ENCODE data around the gene NECTIN2.

GRCh38 chr19:44874317-44874716 is 28.2 kb downstream of the NECTIN2 start:
- TF ChIP-seq CTCF (IDR thresholded peaks at IDR 0.05) (no peak), POLR2A (IDR thresholded peaks at IDR 0.05) (no peak)

All from tibial nerve (tissue), 3 donors.